A673 (cell line): ENCODE data around the gene TNS1. TPM values are rescaled to one million over a fixed set of nuclear protein-coding genes. Genes with fewer than 3 reads are reported as not detected.

Source experiments
- BruUV-seq: library from RNA; stranded (reverse); fragments of 400-500 nt; replicated peaks from 2 replicates; lab custom pipeline; 2021; lab: Mats Ljungman, UMichigan
- CTCF ChIA-PET: fragments of 300-600 bp; sonication (Branson Sonifier 250); formaldehyde crosslinking; loops from one replicate; lab custom pipeline; 2022; ENCODE audit warnings: antibody characterized with exemption; lab: Charles Lee
- POLR2A ChIA-PET: fragments of 300-600 bp; sonication (Branson Sonifier 250); formaldehyde crosslinking; loops from one replicate; lab custom pipeline; 2022; ENCODE audit warnings: antibody characterized with exemption; ENCODE audit not compliant: low non-redundant PET; lab: Charles Lee
- DNase-seq: peaks from one replicate; pipeline ENCODE4 v3.0.0-alpha.2; 2015; ENCODE audit warnings: low spot score
- H3K27ac ChIP-seq: fragments of 200-600 bp; sonication (generic); 2 replicates; pipeline ENCODE4 v1.5.1; 2016; ENCODE audit warnings: mixed run types, low read depth, mild to moderate bottlenecking, mixed read lengths, antibody characterized with exemption, low read length; ENCODE audit not compliant: poor library complexity, severe bottlenecking
- H3K27me3 ChIP-seq: fragments of 200-600 bp; sonication (generic); replicated peaks from 2 replicates; pipeline ENCODE4 v1.6.1; 2017; ENCODE audit warnings: mixed run types, low read depth, mild to moderate bottlenecking, mixed read lengths, antibody characterized with exemption, low read length; ENCODE audit not compliant: insufficient read depth, poor library complexity
- H3K36me3 ChIP-seq: fragments of 200-600 bp; sonication (generic); 2 replicates; pipeline ENCODE4 v1.6.1; 2016; ENCODE audit warnings: mixed run types, mild to moderate bottlenecking, mixed read lengths, antibody characterized with exemption, low read length; ENCODE audit not compliant: insufficient read depth, poor library complexity, severe bottlenecking
- H3K4me1 ChIP-seq: fragments of 200-600 bp; sonication (generic); 2 replicates; pipeline ENCODE4 v1.6.1; 2017; ENCODE audit warnings: mixed run types, mild to moderate bottlenecking, mixed read lengths, antibody characterized with exemption, low read length; ENCODE audit not compliant: insufficient read depth, poor library complexity, severe bottlenecking
- H3K4me3 ChIP-seq: fragments of 200-600 bp; sonication (generic); 2 replicates; pipeline ENCODE4 v1.5.1; 2016; ENCODE audit warnings: low read depth, mixed run types, mild to moderate bottlenecking, mixed read lengths, low read length; ENCODE audit not compliant: poor library complexity, severe bottlenecking
- H3K9me3 ChIP-seq: fragments of 200-600 bp; sonication (generic); 2 replicates; pipeline ENCODE4 v1.6.1; 2016; ENCODE audit warnings: mixed run types, low read depth, mild to moderate bottlenecking, mixed read lengths, antibody characterized with exemption, low read length; ENCODE audit not compliant: poor library complexity, severe bottlenecking
- EZH2 ChIP-seq: fragments of 200-600 bp; sonication (generic); IDR thresholded peaks from 2 replicates; pipeline ENCODE4 v1.6.1; 2017; ENCODE audit warnings: borderline replicate concordance, low read depth, mild to moderate bottlenecking, mixed read lengths, antibody characterized with exemption, low read length; ENCODE audit not compliant: poor library complexity, severe bottlenecking
- intact Hi-C: fragments of 100-400 bp; cut with micrococcal nuclease; formaldehyde crosslinking; loops from one replicate; pipeline ENCODE4 v1.10.0; 2022; ENCODE audit not compliant: unreplicated experiment
- total RNA-seq: library from RNA; stranded (reverse); gene quantifications from 2 replicates; pipeline ENCODE4 v1.2.3, GENCODE V29; 2021
- TF ChIP-seq, protein P1 (sequence below): fragments of 300-800, 200-600 bp; sonication (generic); conservative IDR thresholded peaks from 2 replicates; pipeline ENCODE4 v1.5.1; 2017; ENCODE audit warnings: low read depth, mild to moderate bottlenecking, antibody characterized with exemption, low read length, moderate library complexity, mixed read lengths

Gene TNS1
- total RNA-seq, 1 experiment from 2014 or later = 99.6 TPM

DNA sequence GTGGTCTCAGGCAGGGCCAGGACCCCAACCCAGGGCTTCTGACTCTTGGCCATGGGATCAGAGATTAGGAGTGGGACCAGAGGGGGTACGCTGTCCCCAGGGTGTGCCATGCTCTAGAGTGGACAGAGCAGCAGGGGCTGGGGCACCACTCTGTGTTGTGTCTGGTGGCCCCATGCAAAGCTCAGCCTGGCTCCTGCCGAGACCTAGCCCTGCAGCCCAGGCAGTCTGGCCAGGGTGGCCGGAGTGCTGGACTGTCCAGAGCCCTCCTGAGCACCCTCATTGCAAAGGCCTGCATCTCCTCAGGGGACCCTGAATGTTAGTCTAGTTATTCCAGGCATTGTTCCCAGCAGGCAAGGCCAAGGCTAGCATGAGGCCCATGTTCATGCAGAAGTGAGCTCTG is 162.3 kb downstream of the TNS1 start:
- no peak overlapping the region for H3K27ac ChIP-seq
- CTCF ChIA-PET = no interaction called here
- POLR2A ChIA-PET = no interaction called here
- no peaks in the 10 kb centered on the region for H3K9me3 ChIP-seq
- no peaks in the 10 kb centered on the region for H3K4me1 ChIP-seq
- no TSS peak for BruUV-seq
- no peak overlapping the region for H3K4me3 ChIP-seq
- no peaks in the 10 kb centered on the region for H3K27me3 ChIP-seq
- peaks cover 10% of the 10 kb centered on the region for H3K36me3 ChIP-seq
- TF ChIP-seq, protein P1, sequence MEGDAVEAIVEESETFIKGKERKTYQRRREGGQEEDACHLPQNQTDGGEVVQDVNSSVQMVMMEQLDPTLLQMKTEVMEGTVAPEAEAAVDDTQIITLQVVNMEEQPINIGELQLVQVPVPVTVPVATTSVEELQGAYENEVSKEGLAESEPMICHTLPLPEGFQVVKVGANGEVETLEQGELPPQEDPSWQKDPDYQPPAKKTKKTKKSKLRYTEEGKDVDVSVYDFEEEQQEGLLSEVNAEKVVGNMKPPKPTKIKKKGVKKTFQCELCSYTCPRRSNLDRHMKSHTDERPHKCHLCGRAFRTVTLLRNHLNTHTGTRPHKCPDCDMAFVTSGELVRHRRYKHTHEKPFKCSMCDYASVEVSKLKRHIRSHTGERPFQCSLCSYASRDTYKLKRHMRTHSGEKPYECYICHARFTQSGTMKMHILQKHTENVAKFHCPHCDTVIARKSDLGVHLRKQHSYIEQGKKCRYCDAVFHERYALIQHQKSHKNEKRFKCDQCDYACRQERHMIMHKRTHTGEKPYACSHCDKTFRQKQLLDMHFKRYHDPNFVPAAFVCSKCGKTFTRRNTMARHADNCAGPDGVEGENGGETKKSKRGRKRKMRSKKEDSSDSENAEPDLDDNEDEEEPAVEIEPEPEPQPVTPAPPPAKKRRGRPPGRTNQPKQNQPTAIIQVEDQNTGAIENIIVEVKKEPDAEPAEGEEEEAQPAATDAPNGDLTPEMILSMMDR = no peak
- no peak for TF ChIP-seq EZH2
- intact Hi-C loops = no loop called here
- DNase-seq = no peak

DNA sequence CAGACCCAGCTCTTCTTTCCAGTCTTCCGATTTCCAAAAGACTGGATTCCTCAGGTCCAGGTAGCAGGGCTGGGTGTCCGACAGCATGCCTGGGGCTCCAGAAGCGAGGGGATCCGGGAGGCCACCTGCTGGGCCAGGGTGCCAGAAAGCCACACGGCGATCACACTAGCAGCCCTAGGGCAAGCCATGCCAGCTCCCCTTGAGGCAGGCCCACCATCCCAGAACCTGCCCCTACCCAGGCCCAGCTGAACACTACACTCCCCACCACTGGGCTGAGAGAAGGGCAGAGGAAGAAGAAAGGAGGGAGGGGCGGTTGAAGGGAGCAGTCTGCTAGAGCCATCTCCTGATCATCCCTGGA is 163.1 kb downstream of the TNS1 start:
- Histone ChIP-seq H3K27me3 (no peaks in the 10 kb centered on the region), H3K27ac (no peak overlapping the region), H3K36me3 (peaks cover 9% of the 10 kb centered on the region), H3K4me3 (no peak overlapping the region), H3K9me3 (no peaks in the 10 kb centered on the region), H3K4me1 (no peaks in the 10 kb centered on the region)
- intact Hi-C loops = no loop called here
- no peak for DNase-seq
- POLR2A ChIA-PET = no interaction called here
- CTCF ChIA-PET = no interaction called here
- TF ChIP-seq, protein P1 = no peak
- no peak for TF ChIP-seq EZH2
- no TSS peak for BruUV-seq

DNA sequence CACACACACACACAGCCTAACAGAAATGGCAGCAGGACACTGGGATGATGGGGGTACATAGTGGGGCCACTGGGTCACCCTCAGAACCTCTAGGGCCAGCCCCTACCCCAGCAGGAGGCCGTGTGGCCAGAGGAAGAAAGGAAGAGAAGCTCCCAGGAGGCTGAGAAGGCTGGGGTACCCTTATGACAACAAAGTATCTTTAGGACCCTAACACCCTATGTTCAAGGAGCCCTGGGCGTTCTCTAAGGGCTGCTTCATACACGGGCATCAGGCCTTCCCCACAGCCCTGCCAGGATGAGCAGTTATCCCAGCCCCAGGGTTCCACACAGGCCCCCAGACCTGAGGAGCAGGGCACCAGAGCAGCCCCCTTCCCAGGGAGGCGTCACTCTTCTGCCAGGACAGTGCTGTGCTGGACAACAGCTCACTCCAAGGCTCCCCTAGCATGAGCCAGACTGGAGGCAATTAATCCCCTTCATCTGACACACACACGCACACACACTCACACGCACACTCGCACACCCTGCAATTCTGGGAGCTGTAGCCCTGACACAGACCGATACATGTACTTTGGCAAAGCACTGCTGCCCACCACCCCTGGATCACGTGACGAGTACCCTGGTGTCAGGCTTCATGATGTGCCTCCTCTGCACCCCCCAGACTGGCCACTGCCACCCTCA is 163.6 kb downstream of the TNS1 start:
- H3K9me3 ChIP-seq = no peaks in the 10 kb centered on the region
- H3K4me1 ChIP-seq = no peaks in the 10 kb centered on the region
- no peaks in the 10 kb centered on the region for H3K27me3 ChIP-seq
- H3K27ac ChIP-seq = no peak overlapping the region
- intact Hi-C loops = no loop called here
- H3K4me3 ChIP-seq = no peak overlapping the region
- BruUV-seq = no TSS peak
- H3K36me3 ChIP-seq = peaks cover 11% of the 10 kb centered on the region
- CTCF ChIA-PET = no interaction called here
- POLR2A ChIA-PET = no interaction called here
- DNase-seq = no peak
- TF ChIP-seq EZH2 = no peak
- TF ChIP-seq, protein P1 = no peak
